ENCODE measurements around the gene CD79B. TPM values are rescaled to one million over a fixed set of nuclear protein-coding genes. Genes with fewer than 3 reads are reported as not detected.

CD79B gene
- total and polyA plus RNA-seq, 11 donors, result 2.2 to 16.2 (median 4.9) TPM

- H3K4me1 ChIP-seq, result peaks cover 0 to 14% (median 10%) of the 10 kb centered on the region in 12 donors
- H3K4me3 ChIP-seq, result no peak overlapping the region
- no peaks in the 10 kb centered on the region for H3K27me3 ChIP-seq
- TF ChIP-seq CTCF (IDR thresholded peaks at IDR 0.05) (no peak), POLR2A (IDR thresholded peaks at IDR 0.05) (no peak)
- DNase-seq (no peak), ATAC-seq (peak in 2 of 4 donors; percentile 26 to 31)
- no peak overlapping the region for H3K27ac ChIP-seq
- intact Hi-C loops (cut with DNase I), result loop anchor here in 2 of 10 donors (5.0 kb wide), 2 partner anchors 33 to 42 kb away; partner anchors contain the start of gene CSHL1 (in 1 of the 2)
- 50 to 62% (median 55%) methylated on average over 11 of the region's 11 CpGs for WGBS, 4 donors
- H3K9me3 ChIP-seq, result no peaks in the 10 kb centered on the region
- no peaks in the 10 kb centered on the region for H3K36me3 ChIP-seq
Measured at GRCh38 chr17:63954402-63955063, 22.4 kb upstream of the CD79B start.

DNA sequence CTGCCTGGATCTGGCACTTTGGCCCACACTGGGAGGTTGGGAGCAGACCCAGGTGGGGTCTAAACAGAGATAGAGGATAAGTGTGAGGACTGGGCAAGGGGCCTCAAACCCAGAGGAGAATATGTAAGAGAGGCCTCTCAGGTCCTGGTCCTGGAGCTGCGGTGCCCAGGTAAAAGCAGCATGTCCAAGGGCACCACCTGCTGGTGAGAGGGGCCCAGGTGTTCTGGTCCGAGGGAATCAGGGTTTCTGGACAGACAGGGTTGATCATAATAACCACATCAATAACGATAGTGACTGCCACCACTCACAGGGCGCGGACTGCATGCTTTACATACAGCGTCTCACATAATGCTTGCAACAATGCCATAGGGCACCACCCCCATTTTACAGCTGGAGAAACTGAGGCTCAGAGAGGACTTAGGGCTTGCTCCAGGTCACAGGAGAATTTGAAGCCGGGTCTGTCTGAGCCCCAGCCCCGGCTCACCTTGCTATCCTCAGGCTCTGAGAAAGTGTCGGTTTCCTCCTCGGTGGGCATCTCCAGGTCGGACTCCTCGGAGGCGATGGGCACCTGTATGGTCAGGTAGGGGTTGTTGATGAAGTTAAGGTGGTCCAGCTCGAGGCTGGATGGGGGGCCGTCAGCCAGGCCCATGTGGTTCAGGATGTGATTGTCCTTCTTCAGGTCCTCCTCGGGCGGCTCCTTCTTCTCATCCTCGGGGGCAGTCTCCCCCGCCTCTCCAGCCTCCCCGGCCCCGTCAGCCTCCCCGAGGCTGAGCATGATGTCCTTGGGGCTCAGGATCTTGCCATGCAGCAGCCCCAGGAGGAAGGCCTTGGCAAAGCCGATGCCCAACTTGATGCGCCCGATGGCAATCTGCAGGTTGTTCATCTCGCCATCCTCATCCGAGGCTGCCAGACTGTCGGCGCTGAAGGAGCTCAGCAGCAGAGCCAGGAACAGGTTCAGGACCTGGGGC lies 19.1 kb upstream of the CD79B start:
- no peaks in the 10 kb centered on the region for H3K36me3 ChIP-seq
- H3K4me1 ChIP-seq, result peaks cover 0 to 22% (median 12%) of the 10 kb centered on the region in 12 donors
- no peak for DNase-seq
- intact Hi-C loops (cut with DNase I), result loop anchor here in 2 of 10 donors (5.0 kb wide), 2 partner anchors 36 to 39 kb away; partner anchors contain the start of gene CSHL1 (in 1 of the 2)
- H3K9me3 ChIP-seq, result no peaks in the 10 kb centered on the region
- H3K27me3 ChIP-seq, result no peaks in the 10 kb centered on the region
- H3K27ac ChIP-seq, result no peak overlapping the region
- no peak overlapping the region for H3K4me3 ChIP-seq
- WGBS, 4 donors, result 89 to 95% (median 91%) methylated on average over 21 to 29 of the region's 29 CpGs
- no peak for TF ChIP-seq POLR2A (IDR thresholded peaks at IDR 0.05)
- TF ChIP-seq CTCF (IDR thresholded peaks at IDR 0.05), result peak in 4 of 12 donors; percentile 10 to 24 (median 24)
- no peak for ATAC-seq

DNA sequence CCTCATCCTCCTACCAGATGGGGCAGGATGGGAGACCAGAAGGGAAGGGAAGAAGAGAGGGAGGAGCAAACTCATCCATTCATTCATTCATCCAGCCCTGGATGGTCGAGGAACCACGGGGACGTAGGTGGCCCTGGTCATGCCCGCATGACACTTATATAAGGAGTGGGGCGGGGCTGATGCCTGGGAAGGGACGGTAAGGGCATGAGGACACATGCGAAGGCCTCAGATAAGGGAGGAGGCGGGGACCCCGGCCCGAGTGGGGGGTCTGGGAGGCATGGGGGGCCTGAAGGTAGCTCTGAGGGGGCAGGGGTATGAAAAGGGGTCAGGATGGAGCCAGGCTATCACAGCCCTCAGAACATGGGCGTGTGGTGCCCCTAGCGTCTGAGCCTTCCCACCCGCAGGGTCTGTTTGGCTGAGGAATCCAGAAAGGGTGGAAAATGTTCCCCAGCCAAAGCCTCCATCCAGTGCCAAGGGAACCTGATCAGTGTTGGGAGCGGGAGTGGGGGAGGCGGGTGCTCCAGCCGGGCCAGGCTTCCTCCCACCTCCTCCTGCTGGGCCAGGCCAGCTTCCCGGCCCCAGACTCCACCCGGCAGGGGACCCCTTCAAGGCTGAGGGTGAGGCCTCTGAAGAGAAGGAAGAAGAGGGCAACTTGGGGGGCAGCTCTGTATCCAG lies 17.6 kb upstream of the CD79B start:
- intact Hi-C loops (cut with DNase I), result loop anchor here in 4 of 10 donors (5.0 kb wide), 2 partner anchors 37 to 38 kb away; partner anchors contain the start of gene CSHL1 (in 1 of the 4)
- ATAC-seq (no peak), DNase-seq (no peak)
- Histone ChIP-seq H3K27me3 (no peaks in the 10 kb centered on the region), H3K36me3 (no peaks in the 10 kb centered on the region), H3K9me3 (no peaks in the 10 kb centered on the region), H3K4me1 (peaks cover 0 to 26% (median 12%) of the 10 kb centered on the region in 12 donors), H3K4me3 (no peak overlapping the region), H3K27ac (no peak overlapping the region)
- TF ChIP-seq CTCF (IDR thresholded peaks at IDR 0.05) (no peak), POLR2A (IDR thresholded peaks at IDR 0.05) (no peak)
- 69 to 81% (median 78%) methylated on average over 16 to 18 of the region's 18 CpGs for WGBS, 4 donors

Data from heart left ventricle (tissue), 16 donors.